Stimulated activated naive CD8-positive, alpha-beta T cell treated with anti-CD3 and anti-CD28 coated beads, Interleukin-15, Interleukin-2, amounts not matched to agents 100 ng/mL and 50 ng/mL, for 24 hours (primary cell): Measurements from ENCODE around the gene DDX10.

Experiments
- H3K27ac Mint-ChIP-seq: one replicate; pipeline ENCODE4 v1.8.0; 2021; ENCODE audit warnings: mild to moderate bottlenecking, mixed read lengths
- H3K27me3 Mint-ChIP-seq: one replicate; pipeline ENCODE4 v1.8.0; 2021; ENCODE audit warnings: mixed read lengths
- H3K36me3 Mint-ChIP-seq: one replicate; pipeline ENCODE4 v1.8.0; 2021; ENCODE audit warnings: low read depth, mixed read lengths
- H3K4me1 Mint-ChIP-seq: one replicate; pipeline ENCODE4 v1.8.0; 2021; ENCODE audit warnings: low read depth, mixed read lengths
- H3K4me3 Mint-ChIP-seq: one replicate; pipeline ENCODE4 v1.8.0; 2021; ENCODE audit warnings: mild to moderate bottlenecking, mixed read lengths
- H3K9me3 Mint-ChIP-seq: one replicate; pipeline ENCODE4 v1.8.0; 2021; ENCODE audit warnings: mixed read lengths

Gene DDX10

GRCh38 chr11:108887436-108888238 lies 222.8 kb downstream of the DDX10 start:
- Mint-ChIP-seq H3K27ac (no peak overlapping the region), H3K27me3 (no peaks in the 10 kb centered on the region), H3K36me3 (peaks cover 4% of the 10 kb centered on the region), H3K4me3 (no peak overlapping the region), H3K9me3 (no peaks in the 10 kb centered on the region), H3K4me1 (peaks cover 15% of the 10 kb centered on the region)

- Mint-ChIP-seq H3K4me1 (peaks cover 15% of the 10 kb centered on the region), H3K27ac (no peak overlapping the region), H3K27me3 (no peaks in the 10 kb centered on the region), H3K36me3 (peaks cover 5% of the 10 kb centered on the region), H3K4me3 (no peak overlapping the region), H3K9me3 (no peaks in the 10 kb centered on the region)
Observed at GRCh38 chr11:108890482-108891105, 225.7 kb downstream of the DDX10 start.

GRCh38 chr11:108891143-108891542 lies 226.3 kb downstream of the DDX10 start:
- H3K36me3 Mint-ChIP-seq = peaks cover 10% of the 10 kb centered on the region
- peaks cover 4% of the 10 kb centered on the region for H3K9me3 Mint-ChIP-seq
- H3K27me3 Mint-ChIP-seq = no peaks in the 10 kb centered on the region
- H3K27ac Mint-ChIP-seq = no peak overlapping the region
- peaks cover 20% of the 10 kb centered on the region for H3K4me1 Mint-ChIP-seq
- no peak overlapping the region for H3K4me3 Mint-ChIP-seq

- Mint-ChIP-seq H3K4me3 (no peak overlapping the region), H3K36me3 (peaks cover 15% of the 10 kb centered on the region), H3K4me1 (peaks cover 26% of the 10 kb centered on the region), H3K27ac (no peak overlapping the region), H3K27me3 (no peaks in the 10 kb centered on the region), H3K9me3 (peaks cover 5% of the 10 kb centered on the region)
Observed at GRCh38 chr11:108891909-108892511, 227.1 kb downstream of the DDX10 start.

GRCh38 chr11:108895579-108896480 lies 231.0 kb downstream of the DDX10 start:
- Mint-ChIP-seq H3K4me1 (peaks cover 13% of the 10 kb centered on the region), H3K27ac (peak overlapping the region; percentile 49), H3K36me3 (peaks cover 38% of the 10 kb centered on the region), H3K4me3 (no peak overlapping the region), H3K9me3 (peaks cover 17% of the 10 kb centered on the region), H3K27me3 (no peaks in the 10 kb centered on the region)

GRCh38 chr11:108897071-108897481 lies 232.2 kb downstream of the DDX10 start:
- Mint-ChIP-seq H3K27ac (no peak overlapping the region), H3K27me3 (no peaks in the 10 kb centered on the region), H3K36me3 (peaks cover 37% of the 10 kb centered on the region), H3K4me3 (no peak overlapping the region), H3K4me1 (peaks cover 13% of the 10 kb centered on the region), H3K9me3 (peaks cover 17% of the 10 kb centered on the region)

- peaks cover 17% of the 10 kb centered on the region for H3K9me3 Mint-ChIP-seq
- H3K36me3 Mint-ChIP-seq = peaks cover 35% of the 10 kb centered on the region
- H3K27ac Mint-ChIP-seq = no peak overlapping the region
- peaks cover 13% of the 10 kb centered on the region for H3K4me1 Mint-ChIP-seq
- no peak overlapping the region for H3K4me3 Mint-ChIP-seq
- no peaks in the 10 kb centered on the region for H3K27me3 Mint-ChIP-seq
Observed at GRCh38 chr11:108897916-108898315, 233.0 kb downstream of the DDX10 start.

GRCh38 chr11:108901359-108901758 lies 236.5 kb downstream of the DDX10 start:
- H3K27me3 Mint-ChIP-seq = no peaks in the 10 kb centered on the region
- peaks cover 12% of the 10 kb centered on the region for H3K9me3 Mint-ChIP-seq
- peaks cover 3% of the 10 kb centered on the region for H3K4me1 Mint-ChIP-seq
- peaks cover 37% of the 10 kb centered on the region for H3K36me3 Mint-ChIP-seq
- H3K4me3 Mint-ChIP-seq = no peak overlapping the region
- no peak overlapping the region for H3K27ac Mint-ChIP-seq

- peaks cover 31% of the 10 kb centered on the region for H3K36me3 Mint-ChIP-seq
Observed at GRCh38 chr11:108902027-108902469, 237.2 kb downstream of the DDX10 start.

GRCh38 chr11:108904480-108904879 lies 239.6 kb downstream of the DDX10 start:
- Mint-ChIP-seq H3K4me3 (no peak overlapping the region), H3K27ac (no peak overlapping the region), H3K36me3 (peaks cover 16% of the 10 kb centered on the region), H3K4me1 (no peaks in the 10 kb centered on the region), H3K9me3 (peaks cover 3% of the 10 kb centered on the region), H3K27me3 (no peaks in the 10 kb centered on the region)

More at GRCh38 chr11:108902027-108902469, 237.2 kb downstream of the DDX10 start:
- Mint-ChIP-seq H3K4me1 (no peaks in the 10 kb centered on the region), H3K4me3 (no peak overlapping the region), H3K9me3 (peaks cover 12% of the 10 kb centered on the region), H3K27me3 (no peaks in the 10 kb centered on the region), H3K27ac (no peak overlapping the region)

- Mint-ChIP-seq H3K27me3 (no peaks in the 10 kb centered on the region), H3K4me3 (no peak overlapping the region), H3K9me3 (no peaks in the 10 kb centered on the region), H3K36me3 (peaks cover 8% of the 10 kb centered on the region), H3K27ac (no peak overlapping the region), H3K4me1 (no peaks in the 10 kb centered on the region)
Observed at GRCh38 chr11:108906329-108906728, 241.5 kb downstream of the DDX10 start.

- H3K27me3 Mint-ChIP-seq = no peaks in the 10 kb centered on the region
- H3K36me3 Mint-ChIP-seq = peaks cover 8% of the 10 kb centered on the region
- no peak overlapping the region for H3K27ac Mint-ChIP-seq
- H3K9me3 Mint-ChIP-seq = no peaks in the 10 kb centered on the region
- H3K4me3 Mint-ChIP-seq = no peak overlapping the region
- no peaks in the 10 kb centered on the region for H3K4me1 Mint-ChIP-seq
Observed at GRCh38 chr11:108906826-108907225, 242.0 kb downstream of the DDX10 start.

GRCh38 chr11:108909041-108909440 lies 244.2 kb downstream of the DDX10 start:
- H3K4me1 Mint-ChIP-seq = no peaks in the 10 kb centered on the region
- H3K27me3 Mint-ChIP-seq = no peaks in the 10 kb centered on the region
- no peak overlapping the region for H3K4me3 Mint-ChIP-seq
- no peak overlapping the region for H3K27ac Mint-ChIP-seq
- H3K36me3 Mint-ChIP-seq = peaks cover 4% of the 10 kb centered on the region
- H3K9me3 Mint-ChIP-seq = no peaks in the 10 kb centered on the region

GRCh38 chr11:108909921-108910320 lies 245.1 kb downstream of the DDX10 start:
- no peaks in the 10 kb centered on the region for H3K9me3 Mint-ChIP-seq
- H3K27me3 Mint-ChIP-seq = no peaks in the 10 kb centered on the region
- no peak overlapping the region for H3K27ac Mint-ChIP-seq
- H3K36me3 Mint-ChIP-seq = peaks cover 6% of the 10 kb centered on the region
- H3K4me1 Mint-ChIP-seq = no peaks in the 10 kb centered on the region
- no peak overlapping the region for H3K4me3 Mint-ChIP-seq
